ENCODE data around the gene PLEKHA5. TPM values are rescaled to one million over a fixed set of nuclear protein-coding genes. Genes with fewer than 3 reads are reported as not detected.

PLEKHA5 gene
- total RNA-seq, 1 donor from 2014 or later, result 2.0 TPM

GRCh38 chr12:19239616-19240234 lies 110.2 kb downstream of the PLEKHA5 start:
- no peak for DNase-seq (ENCODE audit: low spot score)
- Mint-ChIP-seq H3K36me3 (ENCODE audit: low read depth) (no peaks in the 10 kb centered on the region), H3K27ac (no peak overlapping the region), H3K4me1 (ENCODE audit: low read depth) (no peaks in the 10 kb centered on the region), H3K27me3 (ENCODE audit: insufficient read depth) (peaks cover 4% of the 10 kb centered on the region), H3K9me3 (no peaks in the 10 kb centered on the region), H3K4me3 (no peak overlapping the region)
- intact Hi-C loops (cut with micrococcal nuclease), result no loop called here

- H3K4me3 Mint-ChIP-seq, result no peak overlapping the region
- H3K27me3 Mint-ChIP-seq (ENCODE audit: insufficient read depth), result peaks cover 5% of the 10 kb centered on the region
- no peaks in the 10 kb centered on the region for H3K9me3 Mint-ChIP-seq
- no peak overlapping the region for H3K27ac Mint-ChIP-seq
- intact Hi-C loops (cut with micrococcal nuclease), result no loop called here
- H3K36me3 Mint-ChIP-seq (ENCODE audit: low read depth), result no peaks in the 10 kb centered on the region
- no peak for DNase-seq (ENCODE audit: low spot score)
- no peaks in the 10 kb centered on the region for H3K4me1 Mint-ChIP-seq (ENCODE audit: low read depth)
Observed at GRCh38 chr12:19242581-19242980, 113.0 kb downstream of the PLEKHA5 start.

- no peak for DNase-seq (ENCODE audit: low spot score)
- intact Hi-C loops (cut with micrococcal nuclease), result no loop called here
- no peak overlapping the region for H3K4me3 Mint-ChIP-seq
- no peaks in the 10 kb centered on the region for H3K4me1 Mint-ChIP-seq (ENCODE audit: low read depth)
- H3K27me3 Mint-ChIP-seq (ENCODE audit: insufficient read depth), result peaks cover 3% of the 10 kb centered on the region
- H3K9me3 Mint-ChIP-seq, result no peaks in the 10 kb centered on the region
- no peaks in the 10 kb centered on the region for H3K36me3 Mint-ChIP-seq (ENCODE audit: low read depth)
- no peak overlapping the region for H3K27ac Mint-ChIP-seq
Observed at GRCh38 chr12:19243551-19243950, 114.0 kb downstream of the PLEKHA5 start.

- Mint-ChIP-seq H3K4me1 (ENCODE audit: low read depth) (no peaks in the 10 kb centered on the region), H3K27me3 (ENCODE audit: insufficient read depth) (peaks cover 3% of the 10 kb centered on the region), H3K27ac (no peak overlapping the region), H3K9me3 (no peaks in the 10 kb centered on the region), H3K36me3 (ENCODE audit: low read depth) (no peaks in the 10 kb centered on the region), H3K4me3 (no peak overlapping the region)
- DNase-seq (ENCODE audit: low spot score), result no peak
- intact Hi-C loops (cut with micrococcal nuclease), result no loop called here
Observed at GRCh38 chr12:19244312-19244711, 114.8 kb downstream of the PLEKHA5 start.

GRCh38 chr12:19245106-19245505 lies 115.6 kb downstream of the PLEKHA5 start:
- intact Hi-C loops (cut with micrococcal nuclease), result no loop called here
- H3K27ac Mint-ChIP-seq, result no peak overlapping the region
- no peaks in the 10 kb centered on the region for H3K36me3 Mint-ChIP-seq (ENCODE audit: low read depth)
- H3K9me3 Mint-ChIP-seq, result no peaks in the 10 kb centered on the region
- peaks cover 3% of the 10 kb centered on the region for H3K27me3 Mint-ChIP-seq (ENCODE audit: insufficient read depth)
- no peak for DNase-seq (ENCODE audit: low spot score)
- no peaks in the 10 kb centered on the region for H3K4me1 Mint-ChIP-seq (ENCODE audit: low read depth)
- H3K4me3 Mint-ChIP-seq, result no peak overlapping the region

- no peak for DNase-seq (ENCODE audit: low spot score)
- Mint-ChIP-seq H3K9me3 (no peaks in the 10 kb centered on the region), H3K4me1 (ENCODE audit: low read depth) (no peaks in the 10 kb centered on the region), H3K4me3 (no peak overlapping the region), H3K36me3 (ENCODE audit: low read depth) (no peaks in the 10 kb centered on the region), H3K27ac (no peak overlapping the region), H3K27me3 (ENCODE audit: insufficient read depth) (peaks cover 3% of the 10 kb centered on the region)
- intact Hi-C loops (cut with micrococcal nuclease), result no loop called here
Observed at GRCh38 chr12:19245666-19246065, 116.1 kb downstream of the PLEKHA5 start.

- intact Hi-C loops (cut with micrococcal nuclease), result no loop called here
- no peak for DNase-seq (ENCODE audit: low spot score)
- Mint-ChIP-seq H3K27ac (no peak overlapping the region), H3K27me3 (ENCODE audit: insufficient read depth) (peaks cover 3% of the 10 kb centered on the region), H3K36me3 (ENCODE audit: low read depth) (no peaks in the 10 kb centered on the region), H3K4me1 (ENCODE audit: low read depth) (no peaks in the 10 kb centered on the region), H3K4me3 (no peak overlapping the region), H3K9me3 (no peaks in the 10 kb centered on the region)
Observed at GRCh38 chr12:19246933-19247332, 117.4 kb downstream of the PLEKHA5 start.

GRCh38 chr12:19248929-19249602 lies 119.5 kb downstream of the PLEKHA5 start:
- no peaks in the 10 kb centered on the region for H3K4me1 Mint-ChIP-seq (ENCODE audit: low read depth)
- H3K4me3 Mint-ChIP-seq, result no peak overlapping the region
- H3K36me3 Mint-ChIP-seq (ENCODE audit: low read depth), result no peaks in the 10 kb centered on the region
- no peak overlapping the region for H3K27ac Mint-ChIP-seq
- intact Hi-C loops (cut with micrococcal nuclease), result no loop called here
- no peaks in the 10 kb centered on the region for H3K9me3 Mint-ChIP-seq
- no peak for DNase-seq (ENCODE audit: low spot score)
- H3K27me3 Mint-ChIP-seq (ENCODE audit: insufficient read depth), result peaks cover 3% of the 10 kb centered on the region

- intact Hi-C loops (cut with micrococcal nuclease), result no loop called here
- Mint-ChIP-seq H3K4me3 (no peak overlapping the region), H3K36me3 (ENCODE audit: low read depth) (no peaks in the 10 kb centered on the region), H3K27ac (no peak overlapping the region), H3K4me1 (ENCODE audit: low read depth) (no peaks in the 10 kb centered on the region), H3K27me3 (ENCODE audit: insufficient read depth) (peaks cover under 1% of the 10 kb centered on the region), H3K9me3 (no peaks in the 10 kb centered on the region)
- no peak for DNase-seq (ENCODE audit: low spot score)
Observed at GRCh38 chr12:19251481-19252132, 122.1 kb downstream of the PLEKHA5 start.

GRCh38 chr12:19260135-19260534 lies 130.6 kb downstream of the PLEKHA5 start:
- Mint-ChIP-seq H3K4me3 (no peak overlapping the region), H3K36me3 (ENCODE audit: low read depth) (no peaks in the 10 kb centered on the region), H3K9me3 (no peaks in the 10 kb centered on the region), H3K27ac (no peak overlapping the region), H3K27me3 (ENCODE audit: insufficient read depth) (peaks cover 4% of the 10 kb centered on the region), H3K4me1 (ENCODE audit: low read depth) (no peaks in the 10 kb centered on the region)
- no peak for DNase-seq (ENCODE audit: low spot score)
- intact Hi-C loops (cut with micrococcal nuclease), result no loop called here

GRCh38 chr12:19261773-19262172 lies 132.2 kb downstream of the PLEKHA5 start:
- Mint-ChIP-seq H3K4me3 (no peak overlapping the region), H3K9me3 (no peaks in the 10 kb centered on the region), H3K36me3 (ENCODE audit: low read depth) (no peaks in the 10 kb centered on the region), H3K4me1 (ENCODE audit: low read depth) (no peaks in the 10 kb centered on the region), H3K27me3 (ENCODE audit: insufficient read depth) (peaks cover 2% of the 10 kb centered on the region), H3K27ac (no peak overlapping the region)
- intact Hi-C loops (cut with micrococcal nuclease), result no loop called here
- DNase-seq (ENCODE audit: low spot score), result no peak

GRCh38 chr12:19263672-19264071 lies 134.1 kb downstream of the PLEKHA5 start:
- no peak for DNase-seq (ENCODE audit: low spot score)
- no peak overlapping the region for H3K4me3 Mint-ChIP-seq
- no peak overlapping the region for H3K27ac Mint-ChIP-seq
- no peaks in the 10 kb centered on the region for H3K27me3 Mint-ChIP-seq (ENCODE audit: insufficient read depth)
- no peaks in the 10 kb centered on the region for H3K9me3 Mint-ChIP-seq
- H3K36me3 Mint-ChIP-seq (ENCODE audit: low read depth), result no peaks in the 10 kb centered on the region
- intact Hi-C loops (cut with micrococcal nuclease), result no loop called here
- H3K4me1 Mint-ChIP-seq (ENCODE audit: low read depth), result no peaks in the 10 kb centered on the region

GRCh38 chr12:19273482-19274330 lies 144.2 kb downstream of the PLEKHA5 start:
- H3K9me3 Mint-ChIP-seq, result no peaks in the 10 kb centered on the region
- no peak for DNase-seq (ENCODE audit: low spot score)
- no peaks in the 10 kb centered on the region for H3K27me3 Mint-ChIP-seq (ENCODE audit: insufficient read depth)
- no peak overlapping the region for H3K4me3 Mint-ChIP-seq
- no peak overlapping the region for H3K27ac Mint-ChIP-seq
- intact Hi-C loops (cut with micrococcal nuclease), result loop anchor here (1.0 kb wide), 1 partner anchor 39 kb away; no protein-coding TSS in a partner anchor
- no peaks in the 10 kb centered on the region for H3K36me3 Mint-ChIP-seq (ENCODE audit: low read depth)
- no peaks in the 10 kb centered on the region for H3K4me1 Mint-ChIP-seq (ENCODE audit: low read depth)

Measured in activated T-helper 1 cell treated with anti-CD3 and anti-CD28 coated beads, Interleukin-12 subunit alpha, Interleukin-12 subunit beta, Interleukin-2, Interleukin-4 antibody, amounts not matched to agents 30 ng/mL and 10 ng/mL and 1 ng/mL, durations not matched to agents 14 hours and 24 hours and 36 hours (primary cell).